Activated T-helper 1 cell treated with anti-CD3 and anti-CD28 coated beads, Interleukin-12 subunit alpha, Interleukin-12 subunit beta, Interleukin-2, Interleukin-4 antibody, amounts not matched to agents 30 ng/mL and 10 ng/mL and 1 ng/mL, durations not matched to agents 14 hours and 24 hours and 36 hours (primary cell): ENCODE results near the gene GALNT6. TPM values are rescaled to one million over a fixed set of nuclear protein-coding genes. Genes with fewer than 3 reads are reported as not detected.
"Not testable (repeated sequence)": the region's sequence is repeated elsewhere in the genome, so short reads cannot be mapped to it uniquely, and the experiment has no call there.

Experiments
- DNase-seq: peaks from one replicate; pipeline ENCODE4 v3.0.0; 2021; ENCODE audit warnings: low spot score
- H3K27ac Mint-ChIP-seq: one replicate; pipeline ENCODE4 v1.8.0; 2021; ENCODE audit warnings: mild to moderate bottlenecking, mixed read lengths
- H3K27me3 Mint-ChIP-seq: one replicate; pipeline ENCODE4 v1.8.0; 2022; ENCODE audit warnings: mild to moderate bottlenecking, moderate library complexity, mixed read lengths; ENCODE audit not compliant: insufficient read depth
- H3K36me3 Mint-ChIP-seq: one replicate; pipeline ENCODE4 v1.8.0; 2021; ENCODE audit warnings: low read depth, mixed read lengths
- H3K4me1 Mint-ChIP-seq: one replicate; pipeline ENCODE4 v1.8.0; 2021; ENCODE audit warnings: low read depth, mixed read lengths
- H3K4me3 Mint-ChIP-seq: one replicate; pipeline ENCODE4 v1.8.0; 2021; ENCODE audit warnings: mild to moderate bottlenecking, moderate library complexity, mixed read lengths
- H3K9me3 Mint-ChIP-seq: one replicate; pipeline ENCODE4 v1.8.0; 2021; ENCODE audit warnings: mixed read lengths
- intact Hi-C: fragments of 100-400 bp; cut with micrococcal nuclease; formaldehyde crosslinking; loops from one replicate; pipeline ENCODE4 v1.15.1; 2024
- total RNA-seq: library from RNA; stranded (reverse); gene quantifications from 2 replicates; pipeline ENCODE4 v1.2.3, GENCODE V29; 2022

Gene GALNT6
- total RNA-seq, 1 donor from 2014 or later, result 12.4 TPM

GRCh38 chr12:51320311-51320694, 70.9 kb downstream of the GALNT6 start:
- DNase-seq, result no peak
- Mint-ChIP-seq H3K36me3 (peaks cover 26% of the 10 kb centered on the region), H3K9me3 (no peaks in the 10 kb centered on the region), H3K4me1 (peaks cover 76% of the 10 kb centered on the region), H3K27ac (peak overlapping the region; percentile 67), H3K27me3 (no peaks in the 10 kb centered on the region), H3K4me3 (peak overlapping the region; percentile 90)
- intact Hi-C loops, result loop anchor here (5.0 to 10.0 kb wide), 6 partner anchors 53 to 816 kb away; partner anchors contain the start of genes ATF1, DIP2B, LETMD1 and POU6F1

GRCh38 chr12:51318846-51319599, 72.2 kb downstream of the GALNT6 start:
- peak overlapping the region; percentile 81 for H3K27ac Mint-ChIP-seq
- H3K36me3 Mint-ChIP-seq, result peaks cover 28% of the 10 kb centered on the region
- H3K4me1 Mint-ChIP-seq, result peaks cover 70% of the 10 kb centered on the region
- no peaks in the 10 kb centered on the region for H3K9me3 Mint-ChIP-seq
- no peaks in the 10 kb centered on the region for H3K27me3 Mint-ChIP-seq
- DNase-seq, result peak; percentile 49
- intact Hi-C loops, result no loop called here
- peak overlapping the region; percentile 61 for H3K4me3 Mint-ChIP-seq

- intact Hi-C loops, H3K9me3 Mint-ChIP-seq, DNase-seq, H3K27me3 Mint-ChIP-seq: not testable (repeated sequence)
- H3K4me1 Mint-ChIP-seq, result peaks cover 66% of the 10 kb centered on the region
- H3K36me3 Mint-ChIP-seq, result peaks cover 28% of the 10 kb centered on the region
- peak overlapping the region; percentile 81 for H3K27ac Mint-ChIP-seq
- peak overlapping the region; percentile 51 for H3K4me3 Mint-ChIP-seq
These were observed 73.0 kb downstream of the GALNT6 start for GRCh38 chr12:51318057-51318806.

GRCh38 chr12:51311389-51311788, 79.8 kb downstream of the GALNT6 start:
- no peak overlapping the region for H3K4me3 Mint-ChIP-seq
- no peak for DNase-seq
- H3K27me3 Mint-ChIP-seq, result no peaks in the 10 kb centered on the region
- intact Hi-C loops, result no loop called here
- H3K36me3 Mint-ChIP-seq, result peaks cover 32% of the 10 kb centered on the region
- H3K9me3 Mint-ChIP-seq, result no peaks in the 10 kb centered on the region
- no peak overlapping the region for H3K27ac Mint-ChIP-seq
- H3K4me1 Mint-ChIP-seq, result peaks cover 30% of the 10 kb centered on the region

GRCh38 chr12:51307655-51308593, 83.3 kb downstream of the GALNT6 start:
- Mint-ChIP-seq H3K36me3 (peaks cover 45% of the 10 kb centered on the region), H3K27ac (peak overlapping the region; percentile 21), H3K9me3 (no peaks in the 10 kb centered on the region), H3K4me3 (no peak overlapping the region), H3K4me1 (peaks cover 23% of the 10 kb centered on the region), H3K27me3 (no peaks in the 10 kb centered on the region)
- no peak for DNase-seq
- intact Hi-C loops, result no loop called here

GRCh38 chr12:51306507-51306906, 84.7 kb downstream of the GALNT6 start:
- H3K27ac Mint-ChIP-seq, result peak overlapping the region; percentile 30

More at GRCh38 chr12:51306507-51306906, 84.7 kb downstream of the GALNT6 start:
- intact Hi-C loops, result no loop called here
- DNase-seq, result no peak
- Mint-ChIP-seq H3K9me3 (no peaks in the 10 kb centered on the region), H3K4me3 (no peak overlapping the region), H3K36me3 (peaks cover 49% of the 10 kb centered on the region), H3K4me1 (peaks cover 16% of the 10 kb centered on the region), H3K27me3 (no peaks in the 10 kb centered on the region)

Other genes with a start within 250 kb of the GALNT6 start
- gene TFCP2, start 218.3 kb downstream of the GALNT6 start, total RNA-seq, result 49.1 and 49.8 TPM in 2 replicates
- gene POU6F1, start 173.3 kb downstream of the GALNT6 start, total RNA-seq, result 5.2 and 6.7 TPM in 2 replicates
- gene DAZAP2, start 152.6 kb downstream of the GALNT6 start, total RNA-seq, result 163 and 169 TPM in 2 replicates
- gene SMAGP, start 121.0 kb downstream of the GALNT6 start, total RNA-seq, result 0.16 TPM in 1 of 2 replicates, not detected in the other
- 40.9 and 43.3 TPM in 2 replicates for gene BIN2, start 67.2 kb downstream of the GALNT6 start, total RNA-seq
- not detected in 2 replicates for gene CELA1, start 44.7 kb downstream of the GALNT6 start, total RNA-seq
- 2.4 and 2.6 TPM in 2 replicates for gene SLC4A8, start 33.4 kb upstream of the GALNT6 start, total RNA-seq
- gene SCN8A, start 199.8 kb upstream of the GALNT6 start, total RNA-seq, result 0.15 and 0.26 TPM in 2 replicates